Karpas-422 (cell line): ENCODE results near the gene HSBP1. TPM values are rescaled to one million over a fixed set of nuclear protein-coding genes. Genes with fewer than 3 reads are reported as not detected.
A peak's percentile ranks its signal among the peaks of the same experiment; 100 is the strongest.

Experiments used
- DNase-seq: peaks from one replicate; pipeline ENCODE4 v3.0.0-alpha.2; 2015
- H2AFZ ChIP-seq: fragments of 200-600 bp; sonication (generic); 2 replicates; pipeline ENCODE4 v1.6.1; 2014; ENCODE audit warnings: antibody characterized with exemption, low read length, mixed read lengths
- H3K27ac ChIP-seq: fragments of 200-600 bp; sonication (generic); 2 replicates; pipeline ENCODE4 v1.5.1; 2014; ENCODE audit warnings: mild to moderate bottlenecking, low read length, moderate library complexity
- H3K27me3 ChIP-seq: fragments of 200-600 bp; sonication (generic); 2 replicates; pipeline ENCODE4 v1.6.1; 2014; ENCODE audit warnings: low read length, mixed read lengths
- H3K36me3 ChIP-seq: fragments of 200-600 bp; sonication (generic); 2 replicates; pipeline ENCODE4 v1.6.1; 2014; ENCODE audit warnings: low read length, mixed read lengths; ENCODE audit not compliant: insufficient read depth
- H3K4me1 ChIP-seq: fragments of 200-600 bp; sonication (generic); 2 replicates; pipeline ENCODE4 v1.6.1; 2014; ENCODE audit warnings: mild to moderate bottlenecking, low read length, mixed read lengths
- H3K4me2 ChIP-seq: fragments of 200-600 bp; sonication (generic); 2 replicates; pipeline ENCODE4 v1.6.1; 2014; ENCODE audit warnings: low read length, low read depth, mild to moderate bottlenecking; ENCODE audit not compliant: poor library complexity, severe bottlenecking
- H3K4me3 ChIP-seq: fragments of 200-600 bp; sonication (generic); 2 replicates; pipeline ENCODE4 v1.5.1; 2014; ENCODE audit warnings: mild to moderate bottlenecking, antibody characterized with exemption, low read length, mixed read lengths
- H3K79me2 ChIP-seq: fragments of 200-600 bp; sonication (generic); 2 replicates; pipeline ENCODE4 v1.6.1; 2014; ENCODE audit warnings: mild to moderate bottlenecking, low read length, mixed read lengths
- H3K9ac ChIP-seq: fragments of 200-600 bp; sonication (generic); 2 replicates; pipeline ENCODE4 v1.6.0; 2014; ENCODE audit warnings: low read length
- H3K9me2 ChIP-seq: fragments of 200-600 bp; sonication (generic), shearing (Covaris generic); replicated peaks from 2 replicates; pipeline ENCODE4 v1.6.0; 2014; ENCODE audit warnings: mild to moderate bottlenecking, low read length, moderate library complexity; ENCODE audit not compliant: insufficient read depth
- H3K9me3 ChIP-seq: fragments of 300-700, 200-600 bp; sonication (generic); 2 replicates; pipeline ENCODE4 v1.6.1; 2014; ENCODE audit warnings: low read length, mixed read lengths
- H4K20me1 ChIP-seq: fragments of 200-600 bp; sonication (generic); 2 replicates; pipeline ENCODE4 v1.6.1; 2014; ENCODE audit warnings: mild to moderate bottlenecking, antibody characterized with exemption, low read length, low read depth; ENCODE audit not compliant: insufficient read depth
- total RNA-seq: library from RNA; depleted of rRNA; stranded (reverse); fragments of >200 nt; shearing (Covaris generic); gene quantifications from 2 replicates; pipeline ENCODE4 v1.2.3, GENCODE V29; 2014; ENCODE audit warnings: low replicate concordance

Gene HSBP1
- total RNA-seq, 1 experiment from 2014 or later = 74.8 TPM

DNA sequence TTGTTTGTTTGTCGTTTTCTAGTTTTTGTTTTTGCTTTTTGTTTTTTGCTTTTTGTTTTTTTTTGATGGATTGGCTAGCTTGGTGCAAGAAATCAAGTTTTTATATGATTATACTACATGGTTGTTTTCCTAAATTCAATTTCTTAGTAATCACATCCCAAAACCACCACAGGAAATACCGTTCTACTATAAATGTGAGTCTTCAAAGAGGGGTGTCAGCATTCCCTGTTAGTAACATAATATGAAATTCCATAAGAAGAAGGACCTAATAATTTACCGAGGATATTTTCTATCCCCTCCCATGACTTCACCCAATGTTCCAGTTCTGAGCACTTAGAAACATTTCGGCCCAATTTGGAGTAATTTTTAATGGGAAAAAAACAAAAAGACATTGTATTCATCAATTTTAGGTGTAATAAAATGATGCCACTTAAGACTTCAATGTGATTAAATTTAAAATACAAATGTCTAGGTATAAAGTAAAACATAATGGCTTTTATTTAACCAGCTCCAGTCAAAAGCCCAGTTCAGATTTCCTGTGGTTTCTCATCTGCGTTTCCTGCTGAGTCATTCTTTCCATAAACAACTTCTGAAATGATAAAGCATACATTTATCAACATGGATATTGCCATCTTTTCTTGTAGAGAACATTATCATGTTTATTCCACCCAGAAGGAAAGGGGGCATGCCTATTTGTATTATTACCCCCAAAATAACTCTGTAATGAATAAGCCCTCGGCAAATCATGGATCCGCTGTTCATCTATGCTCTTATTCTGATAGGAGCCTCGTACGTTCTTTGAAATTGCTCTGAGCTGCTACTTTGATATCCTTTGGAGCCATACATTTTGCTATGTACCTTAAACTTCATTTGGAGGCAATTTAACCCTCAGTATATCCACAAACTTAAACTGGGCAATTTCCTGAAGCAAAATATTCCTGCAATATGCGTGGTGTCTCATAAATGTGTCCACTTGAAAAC lies 28.1 kb downstream of the HSBP1 start:
- Histone ChIP-seq H3K9me3 (no peaks in the 10 kb centered on the region), H3K9me2 (no peaks in the 10 kb centered on the region), H3K36me3 (no peaks in the 10 kb centered on the region), H3K4me2 (no peak overlapping the region), H3K9ac (no peak overlapping the region), H3K4me3 (no peak overlapping the region), H3K27ac (no peak overlapping the region), H3K4me1 (peaks cover 20% of the 10 kb centered on the region), H3K27me3 (no peaks in the 10 kb centered on the region), H3K79me2 (no peaks in the 10 kb centered on the region), H4K20me1 (no peaks in the 10 kb centered on the region), H2AFZ (no peak overlapping the region)
- no peak for DNase-seq

DNA sequence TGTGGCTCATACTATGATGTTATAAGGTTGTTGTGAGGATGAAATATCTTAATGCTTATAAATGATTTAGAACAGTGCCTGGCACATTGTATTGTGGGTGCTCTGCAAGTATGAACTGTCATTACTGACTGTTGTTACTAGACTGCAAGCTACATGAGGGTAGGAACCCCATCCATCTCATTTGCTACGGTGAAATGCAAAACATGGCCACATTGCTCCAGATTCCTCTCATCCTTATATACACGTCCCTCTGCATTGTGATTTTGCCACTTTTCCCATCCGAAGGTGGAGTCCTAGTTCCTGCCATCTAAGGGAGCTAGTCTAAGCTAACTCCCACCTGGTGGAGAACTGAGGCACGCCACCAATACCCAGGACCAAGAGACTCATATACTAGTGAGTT lies 29.8 kb downstream of the HSBP1 start:
- Histone ChIP-seq H3K27me3 (no peaks in the 10 kb centered on the region), H3K79me2 (no peaks in the 10 kb centered on the region), H3K4me1 (peaks cover 16% of the 10 kb centered on the region), H3K27ac (no peak overlapping the region), H3K36me3 (no peaks in the 10 kb centered on the region), H3K9me3 (no peaks in the 10 kb centered on the region), H4K20me1 (no peaks in the 10 kb centered on the region), H3K4me2 (no peak overlapping the region), H2AFZ (no peak overlapping the region), H3K4me3 (no peak overlapping the region), H3K9me2 (no peaks in the 10 kb centered on the region), H3K9ac (no peak overlapping the region)
- DNase-seq = no peak

DNA sequence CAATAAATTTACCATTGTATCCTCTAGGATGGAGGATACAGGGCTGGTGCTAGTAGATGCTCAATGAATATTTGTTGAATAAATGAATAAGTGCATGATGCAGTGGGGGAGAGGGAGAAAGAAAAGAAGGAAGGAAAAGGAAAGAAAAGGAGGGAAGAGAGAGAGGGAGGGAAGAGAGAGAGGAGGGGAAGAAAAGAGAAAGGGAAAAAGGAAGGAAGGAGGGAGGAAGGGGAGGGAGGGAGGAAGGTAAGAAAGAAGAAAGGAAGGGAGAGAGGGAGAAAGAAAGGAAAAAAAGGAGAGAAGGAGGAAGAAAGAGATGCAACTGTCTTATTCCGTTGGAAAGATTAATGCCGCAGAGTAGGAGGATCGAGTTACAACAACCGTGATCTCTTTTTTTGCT lies 30.4 kb downstream of the HSBP1 start:
- Histone ChIP-seq H3K9me3 (no peaks in the 10 kb centered on the region), H3K4me1 (peaks cover 22% of the 10 kb centered on the region), H3K9me2 (no peaks in the 10 kb centered on the region), H3K27me3 (no peaks in the 10 kb centered on the region), H3K27ac (no peak overlapping the region), H4K20me1 (no peaks in the 10 kb centered on the region), H3K9ac (no peak overlapping the region), H3K4me2 (no peak overlapping the region), H3K4me3 (no peak overlapping the region), H2AFZ (no peak overlapping the region), H3K79me2 (no peaks in the 10 kb centered on the region), H3K36me3 (no peaks in the 10 kb centered on the region)
- no peak for DNase-seq

DNA sequence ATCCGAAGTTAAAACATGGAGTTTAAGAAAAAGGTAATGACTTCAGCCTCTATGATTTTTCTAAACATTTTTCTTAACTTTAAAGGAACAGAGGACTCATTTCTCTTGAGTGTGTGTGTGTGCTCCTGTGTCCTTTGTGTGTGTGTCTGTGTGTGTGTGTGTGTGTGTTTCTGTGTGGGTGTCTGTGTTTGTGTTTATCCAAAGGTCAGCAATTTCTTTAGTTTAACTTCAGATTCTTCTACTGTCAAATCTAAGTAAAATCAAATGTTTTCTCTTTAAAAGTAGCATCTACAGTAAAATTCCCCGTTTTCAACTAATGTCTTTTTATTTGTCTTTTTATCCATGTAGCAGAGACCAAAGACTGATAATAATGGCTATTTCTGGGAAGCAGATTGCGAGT lies 31.8 kb downstream of the HSBP1 start:
- Histone ChIP-seq H3K9ac (no peak overlapping the region), H3K4me1 (peaks cover 36% of the 10 kb centered on the region), H2AFZ (no peak overlapping the region), H3K4me2 (no peak overlapping the region), H3K79me2 (no peaks in the 10 kb centered on the region), H3K9me3 (no peaks in the 10 kb centered on the region), H3K36me3 (no peaks in the 10 kb centered on the region), H3K27ac (no peak overlapping the region), H4K20me1 (no peaks in the 10 kb centered on the region), H3K4me3 (no peak overlapping the region), H3K9me2 (no peaks in the 10 kb centered on the region), H3K27me3 (no peaks in the 10 kb centered on the region)
- no peak for DNase-seq

DNA sequence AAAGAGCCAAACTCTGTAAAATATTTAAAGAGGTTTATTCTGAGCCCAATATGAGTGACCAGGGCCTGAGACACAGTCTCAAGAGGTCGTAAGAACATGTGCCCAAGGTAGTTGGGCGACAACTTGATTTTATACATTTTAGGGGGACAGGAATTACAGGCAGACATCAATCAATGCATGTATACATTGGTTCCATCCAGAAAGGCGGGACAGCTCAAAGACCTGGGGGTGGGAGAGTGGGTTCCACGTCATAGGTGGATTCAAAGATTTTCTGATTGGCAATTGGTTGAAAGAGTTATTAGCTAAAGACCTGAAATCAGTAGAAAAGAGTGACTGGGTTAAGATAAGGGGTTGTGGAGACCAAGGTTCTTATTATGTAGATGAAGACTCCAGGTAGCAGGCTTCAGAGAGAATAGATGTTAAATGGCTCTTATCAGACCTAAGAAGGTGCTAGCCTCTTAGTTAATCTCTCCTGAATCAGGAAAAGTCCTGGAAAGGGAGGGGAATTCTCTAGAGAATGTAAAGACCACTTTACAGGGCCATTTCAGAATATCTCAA lies 32.4 kb downstream of the HSBP1 start:
- Histone ChIP-seq H3K27me3 (no peaks in the 10 kb centered on the region), H3K9me3 (no peaks in the 10 kb centered on the region), H3K36me3 (no peaks in the 10 kb centered on the region), H4K20me1 (no peaks in the 10 kb centered on the region), H3K9me2 (no peaks in the 10 kb centered on the region), H2AFZ (no peak overlapping the region), H3K4me1 (peaks cover 42% of the 10 kb centered on the region), H3K79me2 (no peaks in the 10 kb centered on the region), H3K4me2 (no peak overlapping the region), H3K27ac (no peak overlapping the region), H3K4me3 (no peak overlapping the region), H3K9ac (no peak overlapping the region)
- no peak for DNase-seq

DNA sequence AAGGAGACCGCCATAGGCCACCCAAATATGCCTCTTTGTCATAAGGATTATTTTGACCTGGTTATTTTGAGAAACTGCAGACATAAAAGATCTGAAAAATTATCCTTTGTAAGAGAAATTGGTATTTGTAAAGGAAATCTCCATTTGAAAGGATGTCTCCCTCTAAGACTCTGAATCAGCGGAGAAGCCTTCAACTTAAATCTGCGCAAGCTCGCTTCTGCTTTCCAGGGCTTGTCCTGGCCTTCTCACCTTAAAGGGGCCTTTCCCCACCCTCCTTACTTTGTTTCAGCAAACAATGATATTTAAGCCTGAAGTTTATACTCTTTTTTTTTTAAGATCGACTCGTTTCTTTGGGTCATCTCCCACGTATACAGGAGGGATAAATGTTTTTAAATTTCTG lies 34.5 kb downstream of the HSBP1 start:
- Histone ChIP-seq H3K4me3 (peak overlapping the region; percentile 58; the same call in 1 of the 2 replicates), H2AFZ (no peak overlapping the region), H3K79me2 (no peaks in the 10 kb centered on the region), H3K27me3 (no peaks in the 10 kb centered on the region), H4K20me1 (no peaks in the 10 kb centered on the region), H3K4me1 (peaks cover 44% of the 10 kb centered on the region), H3K4me2 (peak overlapping the region; percentile 83), H3K9me2 (no peaks in the 10 kb centered on the region), H3K9me3 (no peaks in the 10 kb centered on the region), H3K9ac (peak overlapping the region; percentile 22), H3K36me3 (no peaks in the 10 kb centered on the region), H3K27ac (peak overlapping the region; percentile 94)
- DNase-seq = peak; percentile 55

DNA sequence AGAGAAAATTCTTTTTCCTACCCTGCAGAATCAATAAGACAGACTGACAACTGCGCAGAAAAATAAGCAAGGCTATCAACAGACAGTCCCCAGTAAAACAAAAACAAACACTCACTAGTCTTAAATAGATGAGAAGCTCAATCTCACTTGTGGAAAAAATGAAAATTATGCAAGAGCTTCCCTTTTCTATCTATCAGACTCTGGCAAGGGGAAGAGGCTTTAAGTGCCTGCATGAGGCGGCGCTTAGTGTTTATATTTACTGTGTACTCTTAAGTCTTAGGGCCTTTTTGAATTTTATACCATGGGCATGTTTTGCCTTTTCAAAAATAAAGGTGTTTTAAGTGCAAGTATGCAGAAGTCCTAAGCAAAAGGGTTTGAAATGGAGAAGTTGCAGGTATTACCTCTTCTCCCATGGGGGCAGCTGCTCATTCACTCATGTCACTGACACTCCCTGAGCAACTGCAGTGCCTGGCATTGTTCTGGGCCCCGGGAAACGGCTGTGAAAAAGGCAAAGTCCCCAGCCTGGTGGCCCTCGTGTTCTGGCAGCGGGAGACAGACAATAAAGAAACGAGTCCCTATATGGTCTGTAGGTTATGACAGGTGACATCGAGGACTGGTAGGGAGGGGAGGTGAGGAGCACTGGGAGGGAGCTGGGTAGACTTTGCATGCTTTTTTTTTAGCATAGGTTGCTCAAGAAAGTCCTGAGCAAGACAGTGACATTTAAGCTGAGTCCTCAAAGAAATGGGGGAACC lies 35.2 kb downstream of the HSBP1 start:
- no peak overlapping the region for H2AFZ ChIP-seq
- H3K4me1 ChIP-seq = peaks cover 51% of the 10 kb centered on the region
- H3K4me2 ChIP-seq = peak overlapping the region; percentile 83
- H3K9me3 ChIP-seq = no peaks in the 10 kb centered on the region
- DNase-seq = peak; percentile 97
- peak overlapping the region; percentile 60 for H3K9ac ChIP-seq
- H3K79me2 ChIP-seq = no peaks in the 10 kb centered on the region
- peak overlapping the region; percentile 58 for H3K4me3 ChIP-seq
- no peaks in the 10 kb centered on the region for H3K27me3 ChIP-seq
- no peaks in the 10 kb centered on the region for H3K9me2 ChIP-seq
- H4K20me1 ChIP-seq = no peaks in the 10 kb centered on the region
- H3K27ac ChIP-seq = peak overlapping the region; percentile 94
- no peaks in the 10 kb centered on the region for H3K36me3 ChIP-seq

DNA sequence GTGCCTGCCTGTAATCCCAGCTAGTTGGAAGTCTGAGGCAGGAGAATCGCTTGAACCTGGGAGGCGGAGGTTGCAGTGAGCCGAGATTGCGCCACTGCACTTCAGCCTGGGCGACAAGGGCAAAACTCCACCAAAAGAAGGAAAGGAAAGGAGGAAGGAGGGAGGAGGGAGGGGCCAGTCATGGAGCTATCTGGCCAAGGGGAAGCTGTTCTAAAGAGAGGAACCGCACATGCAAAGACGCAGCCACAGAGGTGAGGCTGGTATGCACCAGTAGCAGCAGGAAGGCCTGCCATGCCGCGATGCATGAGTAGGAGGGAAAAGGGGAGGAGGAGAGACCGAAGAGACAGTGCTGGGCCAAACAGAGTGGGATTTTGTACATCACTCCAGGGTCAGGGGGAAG lies 35.9 kb downstream of the HSBP1 start:
- Histone ChIP-seq H3K27me3 (no peaks in the 10 kb centered on the region), H3K4me3 (peak overlapping the region; percentile 58), H3K27ac (peak overlapping the region; percentile 94), H3K9ac (peak overlapping the region; percentile 60), H4K20me1 (no peaks in the 10 kb centered on the region), H3K9me3 (no peaks in the 10 kb centered on the region), H3K36me3 (no peaks in the 10 kb centered on the region), H3K4me2 (peak overlapping the region; percentile 83), H3K4me1 (peaks cover 58% of the 10 kb centered on the region), H3K79me2 (no peaks in the 10 kb centered on the region), H3K9me2 (no peaks in the 10 kb centered on the region), H2AFZ (peak overlapping the region; percentile 39)
- peak; percentile 79 for DNase-seq
